Neural progenitor cell (in vitro differentiated cells): ENCODE data around the gene PHF19.

Experiments used
- EZH2 ChIP-seq: fragments of 200-600 bp; sonication (generic); IDR thresholded peaks from 2 replicates; pipeline ENCODE4 v1.6.1; 2017; ENCODE audit warnings: antibody characterized with exemption, mild to moderate bottlenecking, moderate library complexity
- EZH2phosphoT487 ChIP-seq: fragments of 200-600 bp; sonication (generic); IDR thresholded peaks from 2 replicates; pipeline ENCODE4 v1.6.1; 2017; ENCODE audit warnings: antibody characterized with exemption
- TF ChIP-seq, protein P1 (sequence below): fragments of 200-600 bp; sonication (generic); IDR thresholded peaks from 2 replicates; pipeline ENCODE4 v1.5.1; 2017; ENCODE audit warnings: antibody characterized with exemption, mild to moderate bottlenecking

DNA sequence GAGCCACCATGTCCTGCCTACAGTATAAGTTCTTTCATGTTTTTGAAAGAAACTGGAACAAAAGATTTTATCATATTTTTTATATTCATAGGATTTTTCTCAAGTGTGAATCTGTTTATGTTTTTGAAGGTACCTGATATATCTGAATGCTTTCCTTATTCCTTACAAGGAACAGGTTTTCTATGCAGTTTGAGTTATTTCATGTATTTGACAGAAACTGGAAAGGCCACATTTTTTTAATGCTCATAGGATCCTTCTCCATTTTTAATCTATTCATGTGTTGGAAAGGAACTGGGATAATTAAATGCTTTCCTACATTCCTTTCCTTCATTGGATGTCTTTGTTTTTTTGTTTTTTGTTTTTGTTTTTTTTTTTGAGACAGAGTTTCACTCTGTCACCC is 68.1 kb downstream of the PHF19 start:
- TF ChIP-seq, protein P1, sequence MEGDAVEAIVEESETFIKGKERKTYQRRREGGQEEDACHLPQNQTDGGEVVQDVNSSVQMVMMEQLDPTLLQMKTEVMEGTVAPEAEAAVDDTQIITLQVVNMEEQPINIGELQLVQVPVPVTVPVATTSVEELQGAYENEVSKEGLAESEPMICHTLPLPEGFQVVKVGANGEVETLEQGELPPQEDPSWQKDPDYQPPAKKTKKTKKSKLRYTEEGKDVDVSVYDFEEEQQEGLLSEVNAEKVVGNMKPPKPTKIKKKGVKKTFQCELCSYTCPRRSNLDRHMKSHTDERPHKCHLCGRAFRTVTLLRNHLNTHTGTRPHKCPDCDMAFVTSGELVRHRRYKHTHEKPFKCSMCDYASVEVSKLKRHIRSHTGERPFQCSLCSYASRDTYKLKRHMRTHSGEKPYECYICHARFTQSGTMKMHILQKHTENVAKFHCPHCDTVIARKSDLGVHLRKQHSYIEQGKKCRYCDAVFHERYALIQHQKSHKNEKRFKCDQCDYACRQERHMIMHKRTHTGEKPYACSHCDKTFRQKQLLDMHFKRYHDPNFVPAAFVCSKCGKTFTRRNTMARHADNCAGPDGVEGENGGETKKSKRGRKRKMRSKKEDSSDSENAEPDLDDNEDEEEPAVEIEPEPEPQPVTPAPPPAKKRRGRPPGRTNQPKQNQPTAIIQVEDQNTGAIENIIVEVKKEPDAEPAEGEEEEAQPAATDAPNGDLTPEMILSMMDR = no peak
- no peak for TF ChIP-seq EZH2
- TF ChIP-seq EZH2phosphoT487 = no peak
